ENCODE results near the gene DPH1.

Gene DPH1

DNA sequence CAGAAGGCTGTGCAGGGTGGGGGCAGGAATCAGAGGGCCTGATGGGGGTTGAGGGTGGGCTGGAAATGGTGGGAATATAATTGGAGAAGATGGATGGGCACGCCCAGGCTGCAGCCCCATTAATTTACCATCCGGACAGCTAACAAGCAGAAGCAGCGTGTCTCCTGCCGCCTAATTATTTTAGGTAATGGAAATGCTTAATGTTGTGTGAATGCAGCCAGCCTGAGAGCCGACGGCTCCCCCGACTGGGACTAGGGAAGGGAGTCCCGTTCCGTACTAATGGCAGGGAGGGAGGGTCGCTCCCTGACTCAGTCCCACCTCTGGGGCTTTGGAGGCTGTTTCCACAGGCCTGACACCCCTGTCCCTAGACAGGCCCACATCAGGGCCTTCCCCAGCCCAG, 7.2 kb downstream of the DPH1 start:
- H3K4me2 ChIP-seq: no peak overlapping the region
- H3K4me3 ChIP-seq: no peak overlapping the region
- H3K4me1 ChIP-seq: peaks cover 25 to 40% (median 33%) of the 10 kb centered on the region in 10 experiments
- no peak for TF ChIP-seq Cebpa-rat (IDR thresholded peaks at IDR 0.05)
- peaks cover 18 to 58% (median 43%) of the 10 kb centered on the region in 11 experiments for H3K36me3 ChIP-seq
- H3K27me3 ChIP-seq: no peaks in the 10 kb centered on the region
- no peaks in the 10 kb centered on the region for H3K9me3 ChIP-seq (replicated peaks in 1 of 11)
- no peak overlapping the region; a peak in 1 of 22 replicates for H3K9ac ChIP-seq
- no peak overlapping the region for H3K27ac ChIP-seq
- peaks cover 0 to 19% (median 4%) of the 10 kb centered on the region in 11 experiments; a peak in 7 of 22 replicates for H4K20me1 ChIP-seq

- H3K27ac ChIP-seq: no peak overlapping the region
- peaks cover 35 to 79% (median 57%) of the 10 kb centered on the region in 11 experiments for H3K36me3 ChIP-seq
- peak overlapping the region in 3 of 11 experiments; percentile 89 to 94 (median 93); a peak in 2 of 22 replicates for H3K9ac ChIP-seq
- peaks cover 22 to 37% (median 28%) of the 10 kb centered on the region in 10 experiments for H3K4me1 ChIP-seq
- no peak overlapping the region for H3K4me3 ChIP-seq
- TF ChIP-seq Cebpa-rat (IDR thresholded peaks at IDR 0.05): no peak
- peak overlapping the region in 2 of 11 experiments; percentile 95 to 98; a peak in 3 of 22 replicates for H3K4me2 ChIP-seq
- H4K20me1 ChIP-seq: peaks cover 0 to 23% (median 10%) of the 10 kb centered on the region in 11 experiments; a peak in 10 of 22 replicates
- H3K27me3 ChIP-seq: no peaks in the 10 kb centered on the region
- no peaks in the 10 kb centered on the region for H3K9me3 ChIP-seq (replicated peaks in 1 of 11)
These were observed 10.4 kb downstream of the DPH1 start for GRCh38 chr17:2040219-2040827.

GRCh38 chr17:2040942-2041560, 11.1 kb downstream of the DPH1 start:
- peaks cover 22 to 34% (median 28%) of the 10 kb centered on the region in 10 experiments for H3K4me1 ChIP-seq
- H3K4me3 ChIP-seq: peak overlapping the region; percentile 73 to 90 (median 78)
- H3K27ac ChIP-seq: peak overlapping the region in 10 of 11 experiments; percentile 88 to 96 (median 93); a peak in 20 of 22 replicates
- TF ChIP-seq Cebpa-rat (IDR thresholded peaks at IDR 0.05): no peak
- peak overlapping the region; percentile 90 to 99 (median 96) for H3K4me2 ChIP-seq
- H3K9ac ChIP-seq: peak overlapping the region; percentile 87 to 95 (median 94)
- peaks cover 31 to 73% (median 54%) of the 10 kb centered on the region in 11 experiments for H3K36me3 ChIP-seq
- no peaks in the 10 kb centered on the region for H3K27me3 ChIP-seq
- H3K9me3 ChIP-seq (replicated peaks in 1 of 11): no peaks in the 10 kb centered on the region
- peaks cover 0 to 23% (median 11%) of the 10 kb centered on the region in 11 experiments; a peak in 10 of 22 replicates for H4K20me1 ChIP-seq

GRCh38 chr17:2041561-2042389, 11.8 kb downstream of the DPH1 start, which contains the start of gene OVCA2:
TSS of gene OVCA2 (plus strand) at chr17:2042022. CDS start at chr17:2042048, 26 bp downstream.
- no peak for TF ChIP-seq Cebpa-rat (IDR thresholded peaks at IDR 0.05)
- H3K4me1 ChIP-seq: peaks cover 22 to 34% (median 28%) of the 10 kb centered on the region in 10 experiments
- H3K36me3 ChIP-seq: peaks cover 24 to 66% (median 46%) of the 10 kb centered on the region in 11 experiments
- H3K4me2 ChIP-seq: peak within 1 kb of the TSS; percentile 90 to 99 (median 96)
- H4K20me1 ChIP-seq: peaks cover 0 to 23% (median 11%) of the 10 kb centered on the region in 11 experiments; a peak in 10 of 22 replicates
- H3K9ac ChIP-seq: peak within 1 kb of the TSS; percentile 87 to 95 (median 94)
- H3K27me3 ChIP-seq: no peaks in the 10 kb centered on the region
- no peaks in the 10 kb centered on the region for H3K9me3 ChIP-seq (replicated peaks in 1 of 11)
- peak within 1 kb of the TSS; percentile 73 to 90 (median 78) for H3K4me3 ChIP-seq
- peak within 1 kb of the TSS; percentile 88 to 96 (median 93) for H3K27ac ChIP-seq

- Histone ChIP-seq H3K27ac (peak overlapping the region; percentile 88 to 96 (median 93)), H4K20me1 (peaks cover 0 to 23% (median 11%) of the 10 kb centered on the region in 11 experiments; a peak in 10 of 22 replicates), H3K4me1 (peaks cover 22 to 34% (median 28%) of the 10 kb centered on the region in 10 experiments), H3K36me3 (peaks cover 17 to 59% (median 40%) of the 10 kb centered on the region in 11 experiments; a peak in 21 of 22 replicates), H3K4me3 (peak overlapping the region; percentile 73 to 90 (median 78)), H3K9me3 (replicated peaks in 1 of 11) (no peaks in the 10 kb centered on the region), H3K9ac (peak overlapping the region; percentile 87 to 95 (median 94)), H3K27me3 (peaks cover 0 to under 1% (median 0%) of the 10 kb centered on the region in 11 experiments; a peak in 1 of 22 replicates), H3K4me2 (peak overlapping the region; percentile 90 to 99 (median 96))
- no peak for TF ChIP-seq Cebpa-rat (IDR thresholded peaks at IDR 0.05)
These were observed 12.5 kb downstream of the DPH1 start for GRCh38 chr17:2042390-2042847.

DNA sequence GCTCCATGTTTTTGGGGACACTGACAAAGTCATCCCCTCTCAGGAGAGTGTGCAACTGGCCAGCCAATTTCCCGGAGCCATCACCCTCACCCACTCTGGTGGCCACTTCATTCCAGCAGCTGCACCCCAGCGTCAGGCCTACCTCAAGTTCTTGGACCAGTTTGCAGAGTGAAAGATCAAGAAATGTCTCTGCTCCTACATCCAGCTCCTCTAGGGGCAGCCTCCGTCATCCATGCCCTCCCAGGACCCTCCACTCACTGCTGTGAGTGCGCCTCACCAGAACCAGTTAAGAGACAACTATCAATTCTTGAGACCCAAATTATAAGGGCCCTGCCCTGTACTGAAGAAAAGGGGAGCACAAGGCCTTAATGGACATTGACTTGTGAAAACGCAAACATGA, 13.0 kb downstream of the DPH1 start:
- peaks cover 13 to 54% (median 35%) of the 10 kb centered on the region in 11 experiments; a peak in 21 of 22 replicates for H3K36me3 ChIP-seq
- peak overlapping the region; percentile 73 to 90 (median 78) for H3K4me3 ChIP-seq
- peaks cover 0 to 5% (median 0%) of the 10 kb centered on the region in 11 experiments; a peak in 6 of 22 replicates for H3K27me3 ChIP-seq
- no peaks in the 10 kb centered on the region for H3K9me3 ChIP-seq (replicated peaks in 1 of 11)
- TF ChIP-seq Cebpa-rat (IDR thresholded peaks at IDR 0.05): no peak
- H3K9ac ChIP-seq: peak overlapping the region; percentile 87 to 95 (median 94)
- H4K20me1 ChIP-seq: peaks cover 0 to 23% (median 11%) of the 10 kb centered on the region in 11 experiments; a peak in 10 of 22 replicates
- H3K4me2 ChIP-seq: peak overlapping the region; percentile 90 to 99 (median 96)
- H3K27ac ChIP-seq: peak overlapping the region in 10 of 11 experiments; percentile 88 to 96 (median 93); a peak in 17 of 22 replicates
- peaks cover 22 to 34% (median 28%) of the 10 kb centered on the region in 10 experiments for H3K4me1 ChIP-seq

GRCh38 chr17:2043785-2044184, 13.8 kb downstream of the DPH1 start:
- H3K36me3 ChIP-seq: peaks cover 13 to 46% (median 28%) of the 10 kb centered on the region in 11 experiments; a peak in 21 of 22 replicates
- no peak overlapping the region for H3K4me3 ChIP-seq
- H3K4me2 ChIP-seq: peak overlapping the region in 7 of 11 experiments; percentile 13 to 98 (median 96); a peak in 9 of 22 replicates
- H3K27me3 ChIP-seq: peaks cover 0 to 13% (median 7%) of the 10 kb centered on the region in 11 experiments; a peak in 13 of 22 replicates
- H3K27ac ChIP-seq: no peak overlapping the region
- H4K20me1 ChIP-seq: peaks cover 0 to 23% (median 11%) of the 10 kb centered on the region in 11 experiments; a peak in 10 of 22 replicates
- H3K4me1 ChIP-seq: peaks cover 22 to 36% (median 29%) of the 10 kb centered on the region in 10 experiments
- no peak for TF ChIP-seq Cebpa-rat (IDR thresholded peaks at IDR 0.05)
- no peaks in the 10 kb centered on the region for H3K9me3 ChIP-seq (replicated peaks in 1 of 11)
- peak overlapping the region in 3 of 11 experiments; percentile 1 to 53 (median 19); a peak in 3 of 22 replicates for H3K9ac ChIP-seq

Measured in BLaER1 treated with 17β-estradiol and CSF1 and Interleukin-3, amounts not matched to agents 10 nM and 100 nM (cell line).